IMR-90 (cell line): ENCODE results near the gene RAD51D. TPM values are rescaled to one million over a fixed set of nuclear protein-coding genes. Genes with fewer than 3 reads are reported as not detected.

Source experiments
- MXI1 ChIP-seq: IDR thresholded peaks from 2 replicates; pipeline ENCODE4 v1.6.1; 2012; ENCODE audit warnings: low read depth, mild to moderate bottlenecking, low read length, moderate library complexity, borderline replicate concordance
- POLR2A ChIP-seq: IDR thresholded peaks from 2 replicates; pipeline ENCODE4 v1.6.1; 2012; ENCODE audit warnings: mild to moderate bottlenecking, low read depth, low read length
- RAD21 ChIP-seq: IDR thresholded peaks from 2 replicates; pipeline ENCODE4 v1.6.1; 2012; ENCODE audit warnings: low read length, improper control_type of control experiment
- SMC3 ChIP-seq: fragments of 150-350 bp; IDR thresholded peaks from 2 replicates; pipeline ENCODE4 v1.6.1; 2016; ENCODE audit warnings: low read depth, mild to moderate bottlenecking, antibody characterized with exemption, low read length, moderate library complexity
- polyA plus RNA-seq, 3 experiments: library from polyadenylated mRNA; depleted of rRNA; stranded (reverse); fragments of >200 nt; gene quantifications; 2 replicates each; pipeline ENCODE4 v1.2.3, GENCODE V29; 2012; ENCODE audit warnings: low replicate concordance in 1 of 3
- total RNA-seq: library from RNA; depleted of rRNA; stranded (reverse); fragments of >200 nt; gene quantifications from 2 replicates; pipeline ENCODE4 v1.2.3, GENCODE V29; 2012
- TF ChIP-seq, protein P1 (sequence below): fragments of 150-350 bp; IDR thresholded peaks from 2 replicates; pipeline ENCODE4 v1.6.1; 2017; ENCODE audit warnings: mild to moderate bottlenecking, antibody characterized with exemption, low read length, low read depth

RAD51D gene
- total and polyA plus RNA-seq, 2 of the 4 experiments (the other 2 are of a cell fraction) = 10.8 to 12.7 TPM

DNA sequence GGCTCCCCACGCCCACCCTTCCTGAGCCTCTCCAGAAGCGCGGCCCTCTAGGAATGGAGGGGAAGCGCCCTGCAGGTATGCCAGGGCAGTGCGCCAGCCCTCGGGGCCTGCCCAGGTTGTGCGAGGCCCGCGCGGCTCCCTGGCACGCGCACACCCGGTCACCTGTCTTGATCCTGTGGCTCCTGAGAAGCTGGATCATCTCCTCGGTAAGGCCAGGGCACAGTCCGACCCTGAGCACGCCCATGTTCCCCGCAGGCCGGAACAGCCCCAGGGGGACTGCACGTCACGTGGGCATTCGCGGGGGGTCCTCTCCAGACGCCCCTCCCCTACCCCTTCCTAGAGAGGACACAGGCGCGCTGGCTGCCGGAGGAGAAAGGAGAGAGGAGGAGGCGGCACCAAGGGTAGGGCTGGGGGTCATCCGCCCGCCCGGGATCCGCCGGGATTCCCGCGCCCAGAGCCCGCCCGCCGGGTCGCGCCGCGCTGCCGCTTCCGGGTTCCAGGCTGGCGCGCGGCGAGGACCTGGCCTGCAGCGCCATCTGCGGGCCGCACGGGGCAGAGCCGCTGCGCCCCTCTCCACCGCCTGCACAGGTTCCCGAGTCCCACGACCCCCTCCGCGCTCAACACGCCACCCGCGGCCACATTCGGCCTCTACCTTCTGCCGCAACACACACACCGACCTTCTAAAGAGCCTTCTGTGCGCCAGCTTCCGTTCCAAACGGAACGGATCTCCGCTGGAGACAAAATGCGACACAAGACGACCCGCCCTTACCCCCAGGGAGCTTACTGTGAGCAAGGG is at the start of gene RAD51D (continued):
- TF ChIP-seq RAD21 (peak; percentile 93), MXI1 (peak; percentile 61; the same call in 1 of the 2 replicates), SMC3 (peak; percentile 94), POLR2A (0 out of 2 replicates have a peak, but pooled peaks have one; percentile 31)
- TF ChIP-seq, protein P1, sequence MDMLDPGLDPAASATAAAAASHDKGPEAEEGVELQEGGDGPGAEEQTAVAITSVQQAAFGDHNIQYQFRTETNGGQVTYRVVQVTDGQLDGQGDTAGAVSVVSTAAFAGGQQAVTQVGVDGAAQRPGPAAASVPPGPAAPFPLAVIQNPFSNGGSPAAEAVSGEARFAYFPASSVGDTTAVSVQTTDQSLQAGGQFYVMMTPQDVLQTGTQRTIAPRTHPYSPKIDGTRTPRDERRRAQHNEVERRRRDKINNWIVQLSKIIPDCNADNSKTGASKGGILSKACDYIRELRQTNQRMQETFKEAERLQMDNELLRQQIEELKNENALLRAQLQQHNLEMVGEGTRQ = peak; percentile 85
